AG09319 (cell line): ENCODE results near the gene MRPL21.

Source experiments
- DNase-seq: peaks from one replicate; pipeline ENCODE4 v3.0.0-alpha.2; 2010; ENCODE audit warnings: low read depth; ENCODE audit errors: extremely low read depth
- CTCF ChIP-seq: IDR thresholded peaks from 2 replicates; pipeline ENCODE4 v1.5.1; 2011; ENCODE audit warnings: low read depth, mild to moderate bottlenecking, inconsistent platforms, low read length, moderate library complexity

Gene MRPL21

GRCh38 chr11:68916439-68916838, 12.8 kb upstream of the MRPL21 start:
- TF ChIP-seq CTCF = no peak

GRCh38 chr11:68914761-68915160, 11.1 kb upstream of the MRPL21 start:
- TF ChIP-seq CTCF = no peak
- DNase-seq = no peak

More at GRCh38 chr11:68916439-68916838, 12.8 kb upstream of the MRPL21 start:
- DNase-seq = no peak

GRCh38 chr11:68913188-68913587, 9.6 kb upstream of the MRPL21 start:
- no peak for DNase-seq
- TF ChIP-seq CTCF = no peak

- TF ChIP-seq CTCF = no peak
- no peak for DNase-seq
Observed at GRCh38 chr11:68912254-68912653, 8.6 kb upstream of the MRPL21 start.

- TF ChIP-seq CTCF = no peak
- no peak for DNase-seq
Observed at GRCh38 chr11:68911731-68912130, 8.1 kb upstream of the MRPL21 start.

GRCh38 chr11:68910965-68911364, 7.3 kb upstream of the MRPL21 start:
- no peak for DNase-seq
- TF ChIP-seq CTCF = no peak

- no peak for TF ChIP-seq CTCF
- DNase-seq = no peak
Observed at GRCh38 chr11:68908273-68908672, 4.6 kb upstream of the MRPL21 start.
